Measurements from ENCODE around the gene RFPL4AL1.

DNA sequence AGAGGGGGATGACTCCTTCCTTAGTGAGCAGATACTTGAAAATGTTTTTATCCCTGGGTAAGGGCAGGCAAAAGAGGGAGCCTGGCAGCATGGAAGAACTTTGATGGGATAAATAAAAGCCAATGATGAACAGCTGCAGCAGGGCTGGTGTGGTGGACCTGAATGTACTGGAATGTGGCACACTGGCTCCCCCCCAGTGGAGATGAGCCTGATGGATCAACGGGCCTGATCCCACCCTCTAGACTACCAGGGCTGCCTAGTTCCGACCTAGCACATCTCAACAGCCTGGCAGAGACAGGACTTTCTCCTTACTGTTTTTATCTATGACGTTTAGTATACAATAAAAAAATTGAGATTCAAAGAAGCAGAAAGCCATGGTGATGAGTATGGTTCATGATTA is 42.4 kb downstream of the RFPL4AL1 start:
- TF ChIP-seq POLR2A (IDR thresholded peaks at IDR 0.05) (no peak), CTCF (IDR thresholded peaks at IDR 0.05) (no peak)

Data from gastroesophageal sphincter (tissue), 3 donors.